SJSA1 (cell line): Measurements from ENCODE around the gene ACACB. TPM values are rescaled to one million over a fixed set of nuclear protein-coding genes. Genes with fewer than 3 reads are reported as not detected.

Source experiments
- total RNA-seq: library from RNA; depleted of rRNA; stranded (reverse); fragments of >200 nt; shearing (Covaris generic); gene quantifications from 2 replicates; pipeline ENCODE4 v1.2.3, GENCODE V29; 2014; rRNA removed

The ACACB gene
- total RNA-seq, 1 experiment from 2014 or later, result 1.2 TPM

Other genes with a start within 250 kb of the ACACB start
- gene DAO, start 236.5 kb upstream of the ACACB start, total RNA-seq, result not detected in 2 replicates
- not detected in 2 replicates for gene SVOP, start 95.5 kb upstream of the ACACB start, total RNA-seq
- gene USP30, start 64.0 kb upstream of the ACACB start, total RNA-seq, result 7.1 and 30.6 TPM in 2 replicates
- gene ALKBH2, start 23.1 kb upstream of the ACACB start, total RNA-seq, result 7.6 and 13.8 TPM in 2 replicates
- 30.4 and 30.5 TPM in 2 replicates for gene UNG, start 19.0 kb upstream of the ACACB start, total RNA-seq
- gene FOXN4, start 192.7 kb downstream of the ACACB start, total RNA-seq, result not detected in 2 replicates
- gene MYO1H, start 231.3 kb downstream of the ACACB start, total RNA-seq, result not detected in 2 replicates